Measurements from ENCODE around the gene H2BK1. TPM values are rescaled to one million over a fixed set of nuclear protein-coding genes. Genes with fewer than 3 reads are reported as not detected.

The H2BK1 gene
- total RNA-seq, 2 donors from 2014 or later = not detected

DNA sequence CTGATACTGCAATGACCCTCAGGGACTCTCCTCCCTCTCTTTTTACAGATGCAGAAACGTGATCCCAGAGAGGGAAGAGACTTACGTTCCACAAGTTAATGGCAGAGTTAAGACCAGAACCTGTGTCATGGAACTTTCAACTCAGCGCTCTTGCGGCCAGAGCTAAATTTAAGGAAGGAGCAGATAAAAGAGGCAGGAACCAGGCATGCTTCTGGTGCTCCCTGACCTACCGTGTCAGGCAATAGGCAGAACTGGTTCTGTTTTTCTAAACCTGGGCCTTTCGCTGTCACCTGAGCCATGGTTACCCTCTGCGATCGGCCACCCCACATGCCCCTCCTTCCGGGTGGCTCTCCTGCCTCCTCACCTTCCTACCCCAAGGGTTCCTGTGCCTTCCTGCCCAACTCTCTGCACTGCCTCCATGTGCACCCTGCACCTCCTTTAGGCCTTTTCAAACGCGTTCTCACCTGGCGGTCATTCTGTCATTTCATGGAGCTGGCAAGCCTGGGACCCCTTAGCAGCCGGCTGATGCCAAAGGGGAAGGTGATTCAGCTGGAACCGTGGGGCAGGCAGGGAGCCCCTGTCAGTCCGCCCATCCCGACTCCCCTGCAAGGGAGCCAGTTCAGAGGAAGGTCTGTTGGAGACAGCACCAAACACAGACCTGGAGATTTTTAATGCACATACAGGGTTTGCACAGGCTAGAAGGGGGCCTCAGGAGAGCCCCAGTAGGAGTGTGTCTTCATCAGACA lies 35.1 kb downstream of the H2BK1 start:
- no peak overlapping the region for H3K27ac ChIP-seq (ENCODE audit: low read depth, low read length)
- H3K27ac Mint-ChIP-seq = no peak overlapping the region
- no peaks in the 10 kb centered on the region for H3K36me3 ChIP-seq (ENCODE audit: control insufficient read depth, insufficient read depth, low read length)
- H3K4me3 Mint-ChIP-seq = no peak overlapping the region
- no peak overlapping the region for H3K4me3 ChIP-seq (ENCODE audit: low read length)
- 88 to 95% methylated on average over 9 to 16 of the region's 16 CpGs for WGBS, 2 experiments (ENCODE audit: insufficient coverage in 1 of 2, insufficient read length in 1 of 2)
- no peak for DNase-seq
- peaks cover 2% of the 10 kb centered on the region for H3K36me3 Mint-ChIP-seq (ENCODE audit: low read depth)
- TF ChIP-seq, protein P1, sequence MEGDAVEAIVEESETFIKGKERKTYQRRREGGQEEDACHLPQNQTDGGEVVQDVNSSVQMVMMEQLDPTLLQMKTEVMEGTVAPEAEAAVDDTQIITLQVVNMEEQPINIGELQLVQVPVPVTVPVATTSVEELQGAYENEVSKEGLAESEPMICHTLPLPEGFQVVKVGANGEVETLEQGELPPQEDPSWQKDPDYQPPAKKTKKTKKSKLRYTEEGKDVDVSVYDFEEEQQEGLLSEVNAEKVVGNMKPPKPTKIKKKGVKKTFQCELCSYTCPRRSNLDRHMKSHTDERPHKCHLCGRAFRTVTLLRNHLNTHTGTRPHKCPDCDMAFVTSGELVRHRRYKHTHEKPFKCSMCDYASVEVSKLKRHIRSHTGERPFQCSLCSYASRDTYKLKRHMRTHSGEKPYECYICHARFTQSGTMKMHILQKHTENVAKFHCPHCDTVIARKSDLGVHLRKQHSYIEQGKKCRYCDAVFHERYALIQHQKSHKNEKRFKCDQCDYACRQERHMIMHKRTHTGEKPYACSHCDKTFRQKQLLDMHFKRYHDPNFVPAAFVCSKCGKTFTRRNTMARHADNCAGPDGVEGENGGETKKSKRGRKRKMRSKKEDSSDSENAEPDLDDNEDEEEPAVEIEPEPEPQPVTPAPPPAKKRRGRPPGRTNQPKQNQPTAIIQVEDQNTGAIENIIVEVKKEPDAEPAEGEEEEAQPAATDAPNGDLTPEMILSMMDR (conservative IDR thresholded peaks at IDR 0.05) = no peak
- H3K27me3 Mint-ChIP-seq (ENCODE audit: insufficient read depth) = peaks cover 85% of the 10 kb centered on the region
- peaks cover 7% of the 10 kb centered on the region for H3K9me3 ChIP-seq (ENCODE audit: control insufficient read depth, low read length)
- peaks cover 34% of the 10 kb centered on the region for H3K27me3 ChIP-seq (ENCODE audit: control insufficient read depth, insufficient read depth, low read length, poor library complexity, severe bottlenecking)
- H3K4me1 ChIP-seq (ENCODE audit: control insufficient read depth, insufficient read depth, low read length) = no peaks in the 10 kb centered on the region
- peaks cover 19% of the 10 kb centered on the region for H3K9me3 Mint-ChIP-seq
- peaks cover 2% of the 10 kb centered on the region for H3K4me1 Mint-ChIP-seq
- H3K9ac ChIP-seq (ENCODE audit: extremely low read depth, low read length, poor library complexity, severe bottlenecking) = no peak overlapping the region

DNA sequence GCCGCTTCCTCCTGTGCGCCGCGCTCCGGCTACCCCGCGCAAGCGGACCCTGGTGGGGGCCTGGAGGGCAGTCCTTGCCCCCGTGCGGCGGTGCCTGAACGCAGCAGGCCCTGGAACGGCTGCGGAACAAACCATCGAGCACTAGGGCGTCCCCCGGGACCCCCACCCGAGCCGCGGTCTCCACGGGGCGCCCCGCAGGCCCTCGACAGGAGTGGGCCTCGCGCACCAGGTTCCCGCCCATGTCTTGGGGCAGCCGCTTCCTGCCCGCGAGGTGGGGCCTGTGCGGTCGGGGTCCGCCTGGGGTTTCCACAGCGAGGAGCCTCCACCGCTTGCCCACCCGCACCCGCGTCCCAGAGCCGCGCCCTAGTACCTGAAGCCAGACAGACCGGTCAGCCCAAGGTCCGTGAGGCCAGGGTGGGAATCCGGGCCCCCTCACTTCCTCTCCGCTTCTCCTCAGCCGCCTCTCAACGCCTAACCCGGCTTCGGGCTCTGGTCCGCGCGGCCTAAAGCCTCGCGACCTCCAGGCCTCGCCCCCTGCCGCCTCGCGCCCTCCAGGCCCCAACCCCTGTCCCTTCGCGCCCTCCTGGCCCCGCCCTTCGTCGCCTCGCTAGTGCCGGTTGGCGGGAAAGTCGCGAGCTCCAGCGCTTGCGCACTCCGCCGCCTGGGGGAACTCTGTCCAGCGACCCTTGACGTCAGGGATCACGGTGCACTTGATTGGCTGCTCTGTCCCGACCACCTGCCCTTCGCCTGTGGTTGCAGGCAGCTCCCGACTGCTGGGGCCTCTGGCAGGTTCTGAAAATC lies 35.8 kb downstream of the H2BK1 start:
- H3K27me3 Mint-ChIP-seq (ENCODE audit: insufficient read depth) = peaks cover 91% of the 10 kb centered on the region
- TF ChIP-seq, protein P1 (conservative IDR thresholded peaks at IDR 0.05) = no peak
- H3K27me3 ChIP-seq (ENCODE audit: control insufficient read depth, insufficient read depth, low read length, poor library complexity, severe bottlenecking) = peaks cover 42% of the 10 kb centered on the region

GRCh38 chr7:151173386-151174245 lies 36.7 kb downstream of the H2BK1 start:
- no peak overlapping the region for H3K9ac ChIP-seq (ENCODE audit: extremely low read depth, low read length, poor library complexity, severe bottlenecking)
- H3K9me3 ChIP-seq (ENCODE audit: control insufficient read depth, low read length) = peaks cover 7% of the 10 kb centered on the region
- no peaks in the 10 kb centered on the region for H3K36me3 ChIP-seq (ENCODE audit: control insufficient read depth, insufficient read depth, low read length)
- Mint-ChIP-seq H3K4me1 (peaks cover 5% of the 10 kb centered on the region), H3K4me3 (no peak overlapping the region), H3K36me3 (ENCODE audit: low read depth) (peaks cover 2% of the 10 kb centered on the region), H3K27ac (no peak overlapping the region), H3K9me3 (peaks cover 19% of the 10 kb centered on the region), H3K27me3 (ENCODE audit: insufficient read depth) (peaks cover 94% of the 10 kb centered on the region)
- H3K27ac ChIP-seq (ENCODE audit: low read depth, low read length) = no peak overlapping the region
- no peak overlapping the region for H3K4me3 ChIP-seq (ENCODE audit: low read length)
- no peaks in the 10 kb centered on the region for H3K4me1 ChIP-seq (ENCODE audit: control insufficient read depth, insufficient read depth, low read length)
- WGBS, 2 experiments (ENCODE audit: insufficient coverage in 1 of 2, insufficient read length in 1 of 2) = 92 to 96% methylated on average over 27 to 43 of the region's 43 CpGs
- no peak for DNase-seq
- TF ChIP-seq, protein P1 (conservative IDR thresholded peaks at IDR 0.05) = no peak
- H3K27me3 ChIP-seq (ENCODE audit: control insufficient read depth, insufficient read depth, low read length, poor library complexity, severe bottlenecking) = peaks cover 50% of the 10 kb centered on the region

More for the DNA sequence above, 35.8 kb downstream of the H2BK1 start:
- no peak for DNase-seq
- Mint-ChIP-seq H3K27ac (no peak overlapping the region), H3K9me3 (peaks cover 19% of the 10 kb centered on the region), H3K4me1 (no peaks in the 10 kb centered on the region), H3K36me3 (ENCODE audit: low read depth) (peaks cover 2% of the 10 kb centered on the region), H3K4me3 (no peak overlapping the region)
- Histone ChIP-seq H3K4me1 (ENCODE audit: control insufficient read depth, insufficient read depth, low read length) (no peaks in the 10 kb centered on the region), H3K4me3 (ENCODE audit: low read length) (no peak overlapping the region), H3K27ac (ENCODE audit: low read depth, low read length) (no peak overlapping the region), H3K9ac (ENCODE audit: extremely low read depth, low read length, poor library complexity, severe bottlenecking) (no peak overlapping the region), H3K9me3 (ENCODE audit: control insufficient read depth, low read length) (peaks cover 7% of the 10 kb centered on the region), H3K36me3 (ENCODE audit: control insufficient read depth, insufficient read depth, low read length) (no peaks in the 10 kb centered on the region)
- WGBS, 2 experiments (ENCODE audit: insufficient coverage in 1 of 2, insufficient read length in 1 of 2) = 94 to 95% methylated on average over 60 to 77 of the region's 77 CpGs

Data from endodermal cell (in vitro differentiated cells).